ENCODE data around the gene ISG20. TPM values are rescaled to one million over a fixed set of nuclear protein-coding genes. Genes with fewer than 3 reads are reported as not detected.

Gene ISG20
- total RNA-seq (2022; extraction: Qiagen RNA extraction): 33.0 to 44.6 TPM (median 38.2 TPM) in 5 replicates

GRCh38 chr15:88638626-88639372, at the start of gene ISG20:
Gene ISG20, plus strand, starts transcription at chr15:88639016. Its CDS starts 351 bp downstream, at chr15:88639367.

GRCh38 chr15:88620995-88621772, 17.6 kb upstream of the ISG20 start, which contains the start of gene AEN:
Gene AEN, plus strand, starts transcription at chr15:88621340. Its CDS starts 4,870 bp downstream, at chr15:88626210.

Other genes starting within 250 kb of the ISG20 start
- gene MRPL46, start 171.6 kb upstream of the ISG20 start, total RNA-seq (2022; extraction: Qiagen RNA extraction): 51.7 to 62.9 TPM (median 57.8 TPM) in 5 replicates
- 82.0 to 127 TPM (median 115 TPM) in 5 replicates for gene MRPS11, start 171.3 kb upstream of the ISG20 start, total RNA-seq (2022; extraction: Qiagen RNA extraction)
- gene DET1, start 92.3 kb upstream of the ISG20 start, total RNA-seq (2022; extraction: Qiagen RNA extraction): 5.5 to 6.6 TPM (median 5.9 TPM) in 5 replicates
- gene AEN, start 17.7 kb upstream of the ISG20 start, total RNA-seq (2022; extraction: Qiagen RNA extraction): 71.2 to 93.1 TPM (median 83.8 TPM) in 5 replicates
- gene ACAN, start 164.4 kb downstream of the ISG20 start, total RNA-seq (2022; extraction: Qiagen RNA extraction): 0.51 to 1.2 TPM (median 0.93 TPM) in 5 replicates